A549 (cell line): Measurements from ENCODE around the gene SPINK4. TPM values are rescaled to one million over a fixed set of nuclear protein-coding genes. Genes with fewer than 3 reads are reported as not detected.

ENCODE experiments used
- ATAC-seq, 2 experiments: fragments of 200-7000 bp in 1 of 2; fragments of >200 bp in 1 of 2; cut with Nextera tagmentation in 1 of 2; cut with Tn5 transposase in 1 of 2; 3 replicates each; pipeline versions ENCODE4 v1.8.0 to v1.9.1; 2018 to 2020; ENCODE audit warnings: mild to moderate bottlenecking in 1 of 2, moderate library complexity in 1 of 2
- CTCF ChIA-PET: fragments of 300-600 bp; sonication (Branson Sonifier 250); formaldehyde crosslinking; extraction: SDS; loops from one replicate; lab custom pipeline; 2021; ENCODE audit warnings: antibody characterized with exemption, inconsistent platforms; lab: Yijun Ruan, JAX
- POLR2A ChIA-PET: fragments of 350-600 bp; formaldehyde crosslinking; extraction: SDS; loops from one replicate; lab custom pipeline; 2021; ENCODE audit warnings: antibody characterized with exemption, inconsistent platforms; lab: Yijun Ruan, JAX
- DNase-seq, 2 experiments: peaks; one replicate each; pipeline versions ENCODE4 v3.0.0 to v3.0.0-alpha.2; 2011 to 2016; ENCODE audit warnings: low read depth in 1 of 2, low spot score in 1 of 2
- FAIRE-seq: peaks from 2 replicates; lab custom pipeline; 2011; peaks lifted over from hg19 to GRCh38; lab: Jason Lieb, UNC
- H3K27ac ChIP-seq, 2 experiments: fragments of >200 bp; sonication (Bioruptor Twin); formaldehyde crosslinking; 3 replicates each; pipeline ENCODE4 v1.5.1; 2016 to 2017
- H3K4me1 ChIP-seq: fragments of >200 bp; sonication (Bioruptor Twin); formaldehyde crosslinking; 3 replicates; pipeline ENCODE4 v1.6.1; 2016
- H3K4me2 ChIP-seq: fragments of >200 bp; sonication (Bioruptor Twin); formaldehyde crosslinking; 3 replicates; pipeline ENCODE4 v1.6.1; 2016
- H3K4me3 ChIP-seq: fragments of >200 bp; sonication (Bioruptor Twin); formaldehyde crosslinking; 3 replicates; pipeline ENCODE4 v1.5.1; 2016
- H3K9me3 ChIP-seq: fragments of >200 bp; sonication (Bioruptor Twin); formaldehyde crosslinking; 3 replicates; pipeline ENCODE4 v1.6.1; 2016
- BHLHE40 ChIP-seq: IDR thresholded peaks from 2 replicates; pipeline ENCODE4 v1.6.1; 2012; ENCODE audit warnings: low read depth, low read length, inconsistent platforms
- CBX2 ChIP-seq: fragments of 200-600 bp; sonication (generic); IDR thresholded peaks from 2 replicates; pipeline ENCODE4 v1.6.1; 2016; ENCODE audit warnings: low read depth, mild to moderate bottlenecking, borderline replicate concordance
- CHD2 ChIP-seq: fragments of 150-350 bp; IDR thresholded peaks from 2 replicates; pipeline ENCODE4 v1.6.1; 2014; ENCODE audit warnings: low read length; ENCODE audit not compliant: partially characterized antibody
- CHD4 ChIP-seq: fragments of 200-600 bp; sonication (generic); IDR thresholded peaks from 2 replicates; pipeline ENCODE4 v1.6.1; 2016; ENCODE audit warnings: antibody characterized with exemption, mild to moderate bottlenecking, borderline replicate concordance
- EHF ChIP-seq: fragments of 250-450 bp; sonication (Bioruptor Pico); IDR thresholded peaks from 2 replicates; pipeline ENCODE4 v1.5.0; 2020; ENCODE audit warnings: mild to moderate bottlenecking
- FOSB ChIP-seq: fragments of 250-450 bp; sonication (Bioruptor Pico); IDR thresholded peaks from 2 replicates; pipeline ENCODE4 v1.5.0; 2020; ENCODE audit warnings: mild to moderate bottlenecking, moderate library complexity
- FOSL2 ChIP-seq, 2 experiments: fragments of 450-650 bp in 1 of 2; fragments of >200 bp in 1 of 2; sonication (Bioruptor Twin) in 1 of 2; formaldehyde crosslinking; IDR thresholded peaks; 2 replicates each; pipeline versions ENCODE4 v1.5.0 to v1.6.1; 2016 to 2020; ENCODE audit warnings: mild to moderate bottlenecking in 1 of 2, moderate library complexity in 1 of 2
- HOXB5 ChIP-seq: fragments of 250-450 bp; sonication (Bioruptor Pico); IDR thresholded peaks from 2 replicates; pipeline ENCODE4 v1.5.0; 2020; ENCODE audit warnings: mild to moderate bottlenecking, moderate library complexity
- MYC ChIP-seq: IDR thresholded peaks from 2 replicates; pipeline ENCODE4 v1.6.1; 2012; ENCODE audit warnings: mild to moderate bottlenecking, inconsistent platforms, low read length, improper control_type of control experiment, borderline replicate concordance
- NPAS2 ChIP-seq: fragments of 250-450 bp; sonication (Bioruptor Pico); IDR thresholded peaks from 2 replicates; pipeline ENCODE4 v1.8.0; 2022; ENCODE audit warnings: mild to moderate bottlenecking, moderate library complexity, borderline replicate concordance
- RAD21 ChIP-seq, 2 experiments: fragments of >200 bp in 1 of 2; sonication (Bioruptor Twin) in 1 of 2; formaldehyde crosslinking in 1 of 2; IDR thresholded peaks in 1 of 2; conservative IDR thresholded peaks in 1 of 2; 2 replicates in 1 of 2; 3 replicates in 1 of 2; pipeline ENCODE4 v1.6.1; 2012 to 2018; ENCODE audit warnings: inconsistent platforms in 1 of 2
- RARB ChIP-seq: fragments of 250-450 bp; sonication (Bioruptor Pico); IDR thresholded peaks from 2 replicates; pipeline ENCODE4 v1.8.0; 2021; ENCODE audit warnings: mild to moderate bottlenecking, moderate library complexity
- RNF2 ChIP-seq: fragments of 200-600 bp; sonication (generic); IDR thresholded peaks from 2 replicates; pipeline ENCODE4 v1.6.1; 2016; ENCODE audit warnings: low read depth, mild to moderate bottlenecking, antibody characterized with exemption, moderate library complexity, borderline replicate concordance
- TP53 ChIP-seq: fragments of 250-450 bp; sonication (Bioruptor Pico); IDR thresholded peaks from 2 replicates; pipeline ENCODE4 v1.5.0; 2021; ENCODE audit warnings: mild to moderate bottlenecking, moderate library complexity
- ZNF302 ChIP-seq: fragments of 250-450 bp; sonication (Bioruptor Pico); IDR thresholded peaks from 2 replicates; pipeline ENCODE4 v1.9.0; 2021; ENCODE audit warnings: inconsistent platforms, mild to moderate bottlenecking, moderate library complexity
- WGBS: methylation state at CpG from one replicate; pipeline ENCODE4 v1.1.6; 2017; ENCODE audit errors: missing lambda C conversion rate; 5-methylcytosine and 5-hydroxymethylcytosine counted together
- polyA plus RNA-seq, 4 experiments: library from polyadenylated mRNA; depleted of rRNA in 3 of 4; stranded (reverse); fragments of >200 nt; fragmentation: RNase III in 1 of 4; extraction: RNeasy Plus Mini Kit Qiagen cat#74134 plus additional on column Dnase treatment in 1 of 4; gene quantifications; 2 replicates in 3 of 4; 3 replicates in 1 of 4; pipeline ENCODE4 v1.2.3, GENCODE V29; 2011 to 2017
- TF ChIP-seq, protein P1 (sequence below): fragments of >200 bp; sonication (Bioruptor Twin); formaldehyde crosslinking; IDR thresholded peaks from 3 replicates; pipeline ENCODE4 v1.6.1; 2016
- TF ChIP-seq, protein P2 (sequence below): fragments of 250-450 bp; sonication (Bioruptor Pico); IDR thresholded peaks from 2 replicates; pipeline ENCODE4 v1.5.0; 2020; ENCODE audit warnings: low read depth, mild to moderate bottlenecking, moderate library complexity
- TF ChIP-seq, protein P3 (sequence below): fragments of >200 bp; sonication (Bioruptor Twin); formaldehyde crosslinking; IDR thresholded peaks from 3 replicates; pipeline ENCODE4 v1.5.1; 2016
- TF ChIP-seq, protein P4 (sequence below): IDR thresholded peaks from 2 replicates; pipeline ENCODE4 v1.6.1; 2012

The SPINK4 gene
- polyA plus RNA-seq, 2 of the 4 experiments (the other 2 are of a cell fraction): not detected

DNA sequence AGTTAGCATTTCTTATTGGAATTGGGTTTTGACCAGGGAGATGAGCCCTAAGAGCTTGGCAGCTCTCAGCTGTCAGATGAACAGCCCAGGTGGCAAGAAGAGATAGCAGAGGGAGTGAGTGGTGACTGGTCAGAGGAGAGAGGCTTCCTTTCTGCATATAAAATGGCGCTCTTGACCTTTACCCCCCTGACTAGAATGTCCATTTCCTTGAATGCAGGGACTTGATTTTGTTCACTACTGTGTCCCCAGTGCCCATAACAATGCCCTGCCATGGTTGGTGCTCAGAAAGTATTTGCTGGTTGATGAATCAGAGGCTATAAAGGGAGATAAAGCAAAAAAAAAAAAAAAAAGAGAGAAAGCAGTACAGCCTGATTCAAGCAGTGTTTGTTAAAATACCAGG is 32.1 kb downstream of the SPINK4 start (continued):
- TF ChIP-seq FOSB (CRISPR knock-in tag) (no peak), RARB (CRISPR knock-in tag) (no peak), TP53 (CRISPR knock-in tag) (no peak)

DNA sequence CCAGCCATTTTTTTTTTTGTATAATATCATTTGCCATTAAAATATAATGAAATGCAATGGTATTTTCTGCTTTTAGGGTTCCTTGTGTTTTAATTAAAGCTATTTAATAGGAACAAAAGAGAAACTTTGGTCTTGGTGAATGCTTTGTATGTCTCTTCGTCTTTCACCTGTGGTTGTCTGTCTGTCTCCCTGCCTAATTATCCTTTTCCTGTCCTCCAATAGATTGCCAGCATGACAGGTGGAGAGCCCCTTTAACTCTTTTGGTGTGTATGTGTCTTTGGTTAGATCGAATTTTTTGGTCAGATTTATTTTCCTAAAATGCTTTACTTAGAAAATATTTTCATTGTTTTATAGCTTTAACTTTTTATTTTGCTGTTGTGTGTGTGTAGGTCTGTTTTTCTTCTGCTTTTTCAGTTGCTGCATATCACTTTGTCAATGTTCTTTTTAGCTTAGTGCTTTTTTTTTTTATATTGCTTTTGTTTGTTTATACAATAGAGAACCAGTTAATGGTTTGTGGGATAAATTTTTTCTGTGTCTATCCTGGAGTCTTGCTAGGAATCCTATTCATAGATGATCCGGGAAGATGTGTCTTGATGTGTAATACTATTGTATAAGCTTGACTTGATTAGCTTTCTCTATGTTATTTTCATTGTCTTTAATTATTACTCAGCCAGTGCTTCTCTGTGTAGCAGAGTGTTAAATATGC is 33.5 kb downstream of the SPINK4 start:
- no peak for FAIRE-seq
- WGBS: 66% methylated on average over 3 of the region's 3 CpGs
- no peak overlapping the region for H3K4me2 ChIP-seq
- ChIA-PET POLR2A (interaction anchor here (1.5 kb wide), 1 partner anchor 9 kb away, joined by 3 read pairs; the partner anchor contains the start of gene BAG1), CTCF (interaction anchor here (0.6 to 3.4 kb wide), 8 partner anchors 10 to 174 kb away, joined by 3 to 16 read pairs (median 6); no protein-coding TSS in a partner anchor)
- no peak overlapping the region for H3K4me3 ChIP-seq
- no peaks in the 10 kb centered on the region for H3K9me3 ChIP-seq
- no peak for DNase-seq
- H3K27ac ChIP-seq: no peak overlapping the region
- TF ChIP-seq, protein P1, sequence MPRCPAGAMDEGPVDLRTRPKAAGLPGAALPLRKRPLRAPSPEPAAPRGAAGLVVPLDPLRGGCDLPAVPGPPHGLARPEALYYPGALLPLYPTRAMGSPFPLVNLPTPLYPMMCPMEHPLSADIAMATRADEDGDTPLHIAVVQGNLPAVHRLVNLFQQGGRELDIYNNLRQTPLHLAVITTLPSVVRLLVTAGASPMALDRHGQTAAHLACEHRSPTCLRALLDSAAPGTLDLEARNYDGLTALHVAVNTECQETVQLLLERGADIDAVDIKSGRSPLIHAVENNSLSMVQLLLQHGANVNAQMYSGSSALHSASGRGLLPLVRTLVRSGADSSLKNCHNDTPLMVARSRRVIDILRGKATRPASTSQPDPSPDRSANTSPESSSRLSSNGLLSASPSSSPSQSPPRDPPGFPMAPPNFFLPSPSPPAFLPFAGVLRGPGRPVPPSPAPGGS: no peak
- no peak for TF ChIP-seq CHD4
- TF ChIP-seq, protein P2, sequence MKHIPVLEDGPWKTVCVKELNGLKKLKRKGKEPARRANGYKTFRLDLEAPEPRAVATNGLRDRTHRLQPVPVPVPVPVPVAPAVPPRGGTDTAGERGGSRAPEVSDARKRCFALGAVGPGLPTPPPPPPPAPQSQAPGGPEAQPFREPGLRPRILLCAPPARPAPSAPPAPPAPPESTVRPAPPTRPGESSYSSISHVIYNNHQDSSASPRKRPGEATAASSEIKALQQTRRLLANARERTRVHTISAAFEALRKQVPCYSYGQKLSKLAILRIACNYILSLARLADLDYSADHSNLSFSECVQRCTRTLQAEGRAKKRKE: no peak
- no peak for TF ChIP-seq RNF2
- TF ChIP-seq MYC: no peak
- ATAC-seq: no peak
- H3K4me1 ChIP-seq: no peaks in the 10 kb centered on the region

DNA sequence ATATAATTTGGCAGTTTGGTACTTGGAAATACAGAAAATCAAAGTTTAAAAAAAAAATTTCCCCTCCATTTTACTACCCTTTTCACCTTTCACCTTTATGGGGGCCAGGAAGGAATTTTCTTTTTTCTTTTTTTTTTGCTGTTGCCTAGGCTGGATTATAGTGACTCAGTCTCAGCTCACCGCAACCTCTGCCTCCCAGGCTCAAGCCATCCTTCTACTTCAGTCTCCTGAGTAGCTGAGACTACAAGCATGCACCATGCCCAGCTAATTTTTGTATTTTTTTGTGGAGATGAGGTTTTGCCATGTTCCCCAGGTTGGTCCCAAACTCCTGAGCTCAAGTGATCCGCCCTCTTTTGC is 34.0 kb downstream of the SPINK4 start:
- H3K9me3 ChIP-seq: no peaks in the 10 kb centered on the region
- 51% methylated on average over 2 of the region's 2 CpGs for WGBS
- no peak overlapping the region for H3K27ac ChIP-seq
- POLR2A ChIA-PET: interaction anchor here (0.6 to 1.5 kb wide), 2 partner anchors 10 to 464 kb away, joined by 3 read pairs; partner anchors contain the start of gene BAG1
- no peak for FAIRE-seq
- TF ChIP-seq, protein P3, sequence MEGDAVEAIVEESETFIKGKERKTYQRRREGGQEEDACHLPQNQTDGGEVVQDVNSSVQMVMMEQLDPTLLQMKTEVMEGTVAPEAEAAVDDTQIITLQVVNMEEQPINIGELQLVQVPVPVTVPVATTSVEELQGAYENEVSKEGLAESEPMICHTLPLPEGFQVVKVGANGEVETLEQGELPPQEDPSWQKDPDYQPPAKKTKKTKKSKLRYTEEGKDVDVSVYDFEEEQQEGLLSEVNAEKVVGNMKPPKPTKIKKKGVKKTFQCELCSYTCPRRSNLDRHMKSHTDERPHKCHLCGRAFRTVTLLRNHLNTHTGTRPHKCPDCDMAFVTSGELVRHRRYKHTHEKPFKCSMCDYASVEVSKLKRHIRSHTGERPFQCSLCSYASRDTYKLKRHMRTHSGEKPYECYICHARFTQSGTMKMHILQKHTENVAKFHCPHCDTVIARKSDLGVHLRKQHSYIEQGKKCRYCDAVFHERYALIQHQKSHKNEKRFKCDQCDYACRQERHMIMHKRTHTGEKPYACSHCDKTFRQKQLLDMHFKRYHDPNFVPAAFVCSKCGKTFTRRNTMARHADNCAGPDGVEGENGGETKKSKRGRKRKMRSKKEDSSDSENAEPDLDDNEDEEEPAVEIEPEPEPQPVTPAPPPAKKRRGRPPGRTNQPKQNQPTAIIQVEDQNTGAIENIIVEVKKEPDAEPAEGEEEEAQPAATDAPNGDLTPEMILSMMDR: no peak
- no peak for TF ChIP-seq CBX2
- TF ChIP-seq CHD2: no peak
- no peak for TF ChIP-seq HOXB5 (CRISPR knock-in tag)
- TF ChIP-seq ZNF302 (CRISPR knock-in tag): no peak
- TF ChIP-seq NPAS2 (CRISPR knock-in tag): no peak
- TF ChIP-seq BHLHE40: no peak
- TF ChIP-seq FOSL2 (IDR thresholded peaks at IDR 0.05): no peak
- TF ChIP-seq FOSL2 (CRISPR knock-in tag; IDR thresholded peaks at IDR 0.05): no peak
- TF ChIP-seq EHF: no peak
- TF ChIP-seq, protein P4, sequence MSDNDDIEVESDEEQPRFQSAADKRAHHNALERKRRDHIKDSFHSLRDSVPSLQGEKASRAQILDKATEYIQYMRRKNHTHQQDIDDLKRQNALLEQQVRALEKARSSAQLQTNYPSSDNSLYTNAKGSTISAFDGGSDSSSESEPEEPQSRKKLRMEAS: no peak
- TF ChIP-seq MYC: no peak
- TF ChIP-seq RAD21 (conservative IDR thresholded peaks at IDR 0.05 in 1 of 2, IDR thresholded peaks at IDR 0.05 in 1 of 2): no peak
- ATAC-seq: no peak
- DNase-seq: no peak
- CTCF ChIA-PET: interaction anchor here (1.0 to 3.4 kb wide), 7 partner anchors 9 to 101 kb away, joined by 3 to 16 read pairs (median 6); no protein-coding TSS in a partner anchor
- no peak overlapping the region for H3K4me2 ChIP-seq
- H3K4me1 ChIP-seq: no peaks in the 10 kb centered on the region
- no peak overlapping the region for H3K4me3 ChIP-seq
